GM18508 (cell line): ENCODE data around the gene TMEM18.

ENCODE experiments used
- ATAC-seq: cut with Tn5 transposase; IDR thresholded peaks from one replicate; pipeline ENCODE4 v1.9.1; 2021; ENCODE audit warnings: moderate number of reproducible peaks; ENCODE audit not compliant: insufficient read depth, unreplicated experiment

Gene TMEM18

GRCh38 chr2:623130-623922, 53.9 kb downstream of the TMEM18 start:
- ATAC-seq, result no peak

- no peak for ATAC-seq
Measured at GRCh38 chr2:622357-622756, 54.8 kb downstream of the TMEM18 start.

DNA sequence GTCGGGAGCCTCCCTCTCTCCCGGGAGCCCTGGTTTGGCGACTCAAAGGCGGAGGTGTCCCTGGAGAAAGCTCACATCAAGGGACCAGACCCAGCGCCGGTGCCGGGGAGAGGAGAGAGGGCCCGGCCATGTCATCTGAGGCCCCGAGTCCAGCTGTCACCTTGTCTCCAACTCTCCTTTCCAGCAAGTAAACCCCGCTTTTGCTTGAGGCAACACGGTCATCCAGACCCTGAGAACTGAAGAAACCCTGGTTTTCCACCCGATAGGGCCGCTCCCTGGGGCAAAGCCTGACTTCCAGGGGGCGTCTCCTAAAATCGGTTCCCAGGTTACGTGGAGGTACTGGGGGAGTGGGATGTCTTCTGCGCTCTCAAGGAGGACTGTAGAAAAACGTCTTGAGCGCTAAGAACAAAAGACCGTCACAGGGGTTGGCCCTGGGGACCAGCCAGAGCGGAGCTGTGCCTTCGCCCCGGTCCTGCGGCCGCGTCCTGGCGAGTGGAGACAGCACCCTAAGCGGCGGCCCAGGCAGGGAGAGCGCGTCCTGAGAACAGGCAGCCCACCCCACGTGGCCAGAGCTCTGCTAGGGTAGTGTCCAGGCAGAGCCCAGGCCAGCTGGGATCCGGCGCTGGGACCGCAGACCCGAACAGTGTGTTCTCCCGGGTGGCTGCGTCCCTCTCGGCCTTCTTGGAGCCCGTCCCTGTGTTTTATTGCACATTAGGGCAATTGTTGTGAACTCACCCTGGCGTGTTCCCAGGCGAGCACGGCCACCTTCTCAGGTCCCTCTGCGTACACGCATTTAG, 55.7 kb downstream of the TMEM18 start:
- ATAC-seq, result no peak

- no peak for ATAC-seq
Measured at GRCh38 chr2:620471-621302, 56.5 kb downstream of the TMEM18 start.

DNA sequence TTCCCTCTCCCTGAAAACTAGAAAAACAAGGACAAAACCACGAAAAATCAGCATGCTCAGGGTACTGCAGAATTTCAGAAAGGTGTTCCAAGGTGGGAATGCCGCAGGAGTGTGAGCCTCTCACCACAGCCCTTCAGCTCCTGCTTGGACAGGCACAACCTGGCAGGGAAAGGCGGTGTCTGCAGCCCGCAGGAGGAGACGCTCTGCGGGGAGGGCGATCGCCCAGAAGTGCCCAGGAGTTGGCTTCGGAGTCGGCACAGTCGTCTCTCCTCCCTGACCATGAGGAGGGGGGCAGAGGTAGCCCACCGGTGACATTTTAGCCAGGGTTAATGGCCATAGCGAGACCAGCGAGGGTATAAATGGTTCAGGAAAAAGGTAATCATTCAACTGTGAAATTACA, 57.2 kb downstream of the TMEM18 start:
- ATAC-seq, result no peak

- ATAC-seq, result no peak
Measured at GRCh38 chr2:618422-618990, 58.7 kb downstream of the TMEM18 start.

- ATAC-seq, result no peak
Measured at GRCh38 chr2:618005-618404, 59.2 kb downstream of the TMEM18 start.
